NB4 (cell line): ENCODE data around the gene SUDS3.

ENCODE experiments used
- DNase-seq: peaks from one replicate; pipeline ENCODE4 v3.0.0; 2010; ENCODE audit warnings: low read depth
- H3K4me3 ChIP-seq: one replicate; pipeline ENCODE4 v1.5.1; 2011; ENCODE audit warnings: mild to moderate bottlenecking, low read depth, low read length, moderate library complexity
- MYC ChIP-seq: IDR thresholded peaks from 2 replicates; pipeline ENCODE4 v1.6.1; 2011; ENCODE audit warnings: low read depth, low read length
- POLR2A ChIP-seq: IDR thresholded peaks from 2 replicates; pipeline ENCODE4 v1.6.1; 2011; ENCODE audit warnings: mild to moderate bottlenecking; ENCODE audit not compliant: insufficient read length; ENCODE audit errors: extremely low read depth
- TF ChIP-seq, protein P1 (sequence below): IDR thresholded peaks from one replicate; pipeline ENCODE4 v1.5.1; 2012; ENCODE audit warnings: low read depth, low read length
- TF ChIP-seq, protein P2 (sequence below): IDR thresholded peaks from 2 replicates; pipeline ENCODE4 v1.6.1; 2011; ENCODE audit warnings: low read depth, low read length

The SUDS3 gene

DNA sequence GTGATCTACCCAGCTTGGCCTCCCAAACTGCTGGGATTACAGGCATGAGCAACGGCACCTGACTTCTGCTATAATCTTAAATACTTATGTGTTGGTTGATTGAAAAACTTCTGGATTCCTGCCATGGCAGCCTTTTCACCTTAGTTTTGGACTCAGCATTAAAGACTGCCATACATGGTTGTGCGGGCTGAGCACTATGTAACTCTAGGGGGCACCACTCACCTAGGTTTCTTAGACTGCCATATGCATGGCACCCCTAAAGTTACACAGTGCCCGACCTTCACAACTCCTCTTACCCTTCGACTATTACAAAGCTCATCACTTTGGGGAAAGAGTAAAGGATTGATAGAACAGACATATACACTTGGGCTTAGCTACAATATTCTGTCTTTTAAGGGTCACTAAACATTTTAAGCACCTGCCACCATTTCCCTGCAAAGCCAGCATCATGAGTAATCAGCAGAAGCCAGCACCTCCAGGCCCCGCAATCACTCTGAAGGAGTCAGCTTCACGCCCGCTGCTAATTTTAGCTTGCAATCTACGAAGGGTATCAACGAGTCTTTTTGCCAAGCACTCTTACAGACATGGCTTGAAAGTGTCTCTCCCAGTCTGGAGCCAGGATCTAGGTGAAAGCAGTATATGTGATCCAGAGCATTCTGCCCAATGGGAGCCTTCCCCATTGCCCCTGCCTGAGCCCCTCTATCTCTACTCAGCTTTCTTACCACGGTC, 59.8 kb downstream of the SUDS3 start:
- TF ChIP-seq, protein P1, sequence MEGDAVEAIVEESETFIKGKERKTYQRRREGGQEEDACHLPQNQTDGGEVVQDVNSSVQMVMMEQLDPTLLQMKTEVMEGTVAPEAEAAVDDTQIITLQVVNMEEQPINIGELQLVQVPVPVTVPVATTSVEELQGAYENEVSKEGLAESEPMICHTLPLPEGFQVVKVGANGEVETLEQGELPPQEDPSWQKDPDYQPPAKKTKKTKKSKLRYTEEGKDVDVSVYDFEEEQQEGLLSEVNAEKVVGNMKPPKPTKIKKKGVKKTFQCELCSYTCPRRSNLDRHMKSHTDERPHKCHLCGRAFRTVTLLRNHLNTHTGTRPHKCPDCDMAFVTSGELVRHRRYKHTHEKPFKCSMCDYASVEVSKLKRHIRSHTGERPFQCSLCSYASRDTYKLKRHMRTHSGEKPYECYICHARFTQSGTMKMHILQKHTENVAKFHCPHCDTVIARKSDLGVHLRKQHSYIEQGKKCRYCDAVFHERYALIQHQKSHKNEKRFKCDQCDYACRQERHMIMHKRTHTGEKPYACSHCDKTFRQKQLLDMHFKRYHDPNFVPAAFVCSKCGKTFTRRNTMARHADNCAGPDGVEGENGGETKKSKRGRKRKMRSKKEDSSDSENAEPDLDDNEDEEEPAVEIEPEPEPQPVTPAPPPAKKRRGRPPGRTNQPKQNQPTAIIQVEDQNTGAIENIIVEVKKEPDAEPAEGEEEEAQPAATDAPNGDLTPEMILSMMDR, result peak; percentile 73
- TF ChIP-seq, protein P2, sequence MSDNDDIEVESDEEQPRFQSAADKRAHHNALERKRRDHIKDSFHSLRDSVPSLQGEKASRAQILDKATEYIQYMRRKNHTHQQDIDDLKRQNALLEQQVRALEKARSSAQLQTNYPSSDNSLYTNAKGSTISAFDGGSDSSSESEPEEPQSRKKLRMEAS, result no peak
- H3K4me3 ChIP-seq, result no peak overlapping the region
- peak; percentile 55 for DNase-seq

DNA sequence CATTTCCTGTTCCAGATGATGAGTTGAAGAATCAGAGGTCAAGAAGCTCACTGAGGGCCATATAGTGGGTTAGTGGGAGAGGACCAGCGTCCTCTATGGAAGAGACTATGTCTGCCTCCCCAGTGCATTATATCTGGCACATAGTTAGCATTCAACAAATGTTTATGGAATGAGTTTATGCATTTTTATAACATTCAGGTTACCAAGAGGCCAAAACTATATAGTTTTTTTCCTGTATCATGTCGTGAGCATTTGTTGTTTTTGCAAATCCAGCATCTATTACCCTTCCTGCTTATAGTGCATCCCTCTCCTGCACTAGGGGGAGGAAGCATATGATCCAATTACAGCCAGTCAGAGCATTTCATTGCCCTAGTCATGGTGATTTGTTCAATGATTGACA, 60.6 kb downstream of the SUDS3 start:
- no peak for TF ChIP-seq MYC
- TF ChIP-seq, protein P2, result no peak
- TF ChIP-seq, protein P1, result no peak
- no peak for TF ChIP-seq POLR2A
- no peak overlapping the region for H3K4me3 ChIP-seq
- no peak for DNase-seq

DNA sequence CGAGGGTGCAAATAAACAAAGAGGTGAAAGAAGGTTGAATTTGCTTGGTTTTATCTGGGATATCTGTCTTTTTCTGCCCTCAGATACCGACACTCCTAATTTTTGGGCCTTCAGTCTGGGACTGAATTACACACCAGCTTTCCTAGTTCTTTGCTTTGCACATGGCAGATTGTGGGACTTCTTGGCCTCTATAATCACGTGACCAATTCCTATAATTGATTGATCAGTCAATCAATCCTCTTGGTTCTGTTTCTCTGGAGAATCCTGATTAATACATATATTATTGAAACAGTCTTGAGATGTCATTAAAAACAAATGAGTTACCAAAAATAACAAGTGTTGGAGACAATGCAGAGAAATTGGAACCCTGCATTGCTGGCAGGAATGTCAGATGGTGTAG, 62.7 kb downstream of the SUDS3 start:
- H3K4me3 ChIP-seq, result no peak overlapping the region
- DNase-seq, result no peak
- TF ChIP-seq MYC (no peak), POLR2A (no peak)

DNA sequence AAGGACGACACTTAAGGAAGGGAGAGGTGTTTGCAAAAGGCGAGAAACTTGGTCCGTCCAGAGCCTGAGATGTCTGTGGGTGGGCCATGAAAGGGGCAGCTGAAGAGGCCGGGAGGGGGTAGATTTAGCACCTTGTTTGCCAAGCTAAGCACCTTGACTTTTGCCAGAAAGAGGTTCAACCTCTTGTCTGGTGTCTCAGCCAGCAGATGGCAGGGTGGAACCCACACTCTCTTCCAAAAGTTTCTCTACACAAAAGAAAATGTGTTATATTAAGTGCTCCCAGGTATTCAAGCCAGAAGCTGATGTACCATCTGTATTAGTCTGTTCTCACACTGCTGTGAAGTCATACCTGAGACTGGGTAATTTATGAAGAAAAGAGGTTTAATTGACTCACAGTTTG, 69.9 kb downstream of the SUDS3 start:
- DNase-seq, result no peak
- TF ChIP-seq POLR2A, result no peak
- TF ChIP-seq, protein P1, result peak; percentile 11
- no peak overlapping the region for H3K4me3 ChIP-seq

DNA sequence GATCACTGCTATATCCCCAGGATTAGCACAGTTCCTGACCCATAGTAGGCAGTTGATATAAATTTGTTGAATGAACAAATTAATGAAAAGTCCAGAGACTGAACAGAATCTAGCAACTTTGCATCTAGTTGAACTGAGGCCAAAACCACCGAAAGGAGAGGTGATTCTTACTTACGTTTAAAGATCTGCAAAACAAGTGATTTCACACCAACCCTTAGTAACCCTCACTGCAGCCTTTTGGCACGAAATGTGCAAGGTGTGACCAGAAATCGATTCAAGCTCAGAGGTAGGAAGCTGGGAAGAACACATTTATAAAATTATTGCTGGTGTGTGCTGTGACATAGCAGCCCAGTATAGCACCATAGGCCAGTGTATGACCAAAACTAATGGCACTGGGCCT, 70.8 kb downstream of the SUDS3 start:
- no peak overlapping the region for H3K4me3 ChIP-seq
- TF ChIP-seq, protein P1, result no peak
- TF ChIP-seq MYC (no peak), POLR2A (no peak)
- TF ChIP-seq, protein P2, result no peak
- no peak for DNase-seq

DNA sequence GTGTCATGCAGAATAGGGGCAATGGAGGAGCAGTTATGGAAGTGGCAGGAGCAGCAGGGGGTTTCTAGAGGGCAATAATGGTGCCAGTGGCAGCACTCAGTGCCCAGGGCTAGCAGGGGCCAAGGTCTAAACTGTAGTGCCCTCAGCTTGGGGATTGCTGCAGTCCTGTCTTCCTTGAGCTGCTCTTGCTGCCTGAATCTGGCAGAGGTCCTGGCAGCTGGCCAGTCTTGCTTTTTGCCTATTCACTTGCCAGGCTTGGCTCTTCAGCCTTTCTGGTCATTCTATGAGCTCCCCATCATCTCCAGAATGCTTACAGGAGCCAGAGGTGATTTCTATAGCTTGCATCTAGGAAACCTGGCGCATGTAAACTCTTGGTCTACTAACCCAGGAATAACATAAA, 72.0 kb downstream of the SUDS3 start:
- TF ChIP-seq MYC (no peak), POLR2A (no peak)
- TF ChIP-seq, protein P1, result no peak
- TF ChIP-seq, protein P2, result no peak
- no peak for DNase-seq
- H3K4me3 ChIP-seq, result no peak overlapping the region
